A673 (cell line): ENCODE results near the gene RAPGEF5.

Experiments used
- CTCF ChIP-seq: fragments of 300-800, 200-600 bp; sonication (generic); conservative IDR thresholded peaks from 2 replicates; pipeline ENCODE4 v1.5.1; 2017; ENCODE audit warnings: low read depth, mild to moderate bottlenecking, antibody characterized with exemption, low read length, moderate library complexity, mixed read lengths
- EZH2 ChIP-seq: fragments of 200-600 bp; sonication (generic); IDR thresholded peaks from 2 replicates; pipeline ENCODE4 v1.6.1; 2017; ENCODE audit warnings: borderline replicate concordance, low read depth, mild to moderate bottlenecking, mixed read lengths, antibody characterized with exemption, low read length; ENCODE audit not compliant: poor library complexity, severe bottlenecking

- TF ChIP-seq CTCF (no peak), EZH2 (no peak)
These were observed 118.3 kb downstream of the RAPGEF5 start for GRCh38 chr7:22238354-22239311.
